ENCODE data around the gene PCSK9.

The PCSK9 gene

GRCh38 chr1:55051169-55051568 is 11.8 kb downstream of the PCSK9 start:
- Histone ChIP-seq H3K27ac (ENCODE audit: insufficient read depth, low read length, poor library complexity, severe bottlenecking) (no peak overlapping the region), H3K27me3 (replicated peaks; ENCODE audit: control insufficient read depth, insufficient read depth, low read length, poor library complexity, severe bottlenecking) (no peaks in the 10 kb centered on the region), H3K4me1 (ENCODE audit: control insufficient read depth, insufficient read depth, low read length, poor library complexity, severe bottlenecking) (no peaks in the 10 kb centered on the region), H3K9me3 (ENCODE audit: control insufficient read depth, low read length) (no peaks in the 10 kb centered on the region), H3K4me3 (ENCODE audit: insufficient read depth, low read depth, low read length, poor library complexity, severe bottlenecking) (no peak overlapping the region), H3K36me3 (ENCODE audit: control insufficient read depth, insufficient read depth, low read length) (no peaks in the 10 kb centered on the region)
- no peak for DNase-seq

- Histone ChIP-seq H3K27me3 (replicated peaks; ENCODE audit: control insufficient read depth, insufficient read depth, low read length, poor library complexity, severe bottlenecking) (no peaks in the 10 kb centered on the region), H3K9me3 (ENCODE audit: control insufficient read depth, low read length) (no peaks in the 10 kb centered on the region), H3K36me3 (ENCODE audit: control insufficient read depth, insufficient read depth, low read length) (no peaks in the 10 kb centered on the region), H3K27ac (ENCODE audit: insufficient read depth, low read length, poor library complexity, severe bottlenecking) (no peak overlapping the region), H3K4me1 (ENCODE audit: control insufficient read depth, insufficient read depth, low read length, poor library complexity, severe bottlenecking) (no peaks in the 10 kb centered on the region), H3K4me3 (ENCODE audit: insufficient read depth, low read depth, low read length, poor library complexity, severe bottlenecking) (no peak overlapping the region)
- DNase-seq = no peak
These were observed 12.3 kb downstream of the PCSK9 start for GRCh38 chr1:55051621-55052020.

GRCh38 chr1:55052221-55053142 is 13.1 kb downstream of the PCSK9 start:
- H3K4me1 ChIP-seq (ENCODE audit: control insufficient read depth, insufficient read depth, low read length, poor library complexity, severe bottlenecking) = no peaks in the 10 kb centered on the region
- no peak overlapping the region for H3K27ac ChIP-seq (ENCODE audit: insufficient read depth, low read length, poor library complexity, severe bottlenecking)
- no peaks in the 10 kb centered on the region for H3K27me3 ChIP-seq (replicated peaks; ENCODE audit: control insufficient read depth, insufficient read depth, low read length, poor library complexity, severe bottlenecking)
- H3K4me3 ChIP-seq (ENCODE audit: insufficient read depth, low read depth, low read length, poor library complexity, severe bottlenecking) = no peak overlapping the region
- H3K9me3 ChIP-seq (ENCODE audit: control insufficient read depth, low read length) = no peaks in the 10 kb centered on the region
- no peak for DNase-seq
- H3K36me3 ChIP-seq (ENCODE audit: control insufficient read depth, insufficient read depth, low read length) = no peaks in the 10 kb centered on the region

- H3K4me3 ChIP-seq (ENCODE audit: insufficient read depth, low read depth, low read length, poor library complexity, severe bottlenecking) = no peak overlapping the region
- no peaks in the 10 kb centered on the region for H3K27me3 ChIP-seq (replicated peaks; ENCODE audit: control insufficient read depth, insufficient read depth, low read length, poor library complexity, severe bottlenecking)
- no peaks in the 10 kb centered on the region for H3K36me3 ChIP-seq (ENCODE audit: control insufficient read depth, insufficient read depth, low read length)
- no peak for DNase-seq
- H3K4me1 ChIP-seq (ENCODE audit: control insufficient read depth, insufficient read depth, low read length, poor library complexity, severe bottlenecking) = no peaks in the 10 kb centered on the region
- no peaks in the 10 kb centered on the region for H3K9me3 ChIP-seq (ENCODE audit: control insufficient read depth, low read length)
- no peak overlapping the region for H3K27ac ChIP-seq (ENCODE audit: insufficient read depth, low read length, poor library complexity, severe bottlenecking)
These were observed 14.1 kb downstream of the PCSK9 start for GRCh38 chr1:55053265-55053954.

- H3K27me3 ChIP-seq (replicated peaks; ENCODE audit: control insufficient read depth, insufficient read depth, low read length, poor library complexity, severe bottlenecking) = no peaks in the 10 kb centered on the region
These were observed 15.0 kb downstream of the PCSK9 start for GRCh38 chr1:55054396-55054795.

GRCh38 chr1:55055084-55055882 is 15.9 kb downstream of the PCSK9 start:
- Histone ChIP-seq H3K36me3 (ENCODE audit: control insufficient read depth, insufficient read depth, low read length) (no peaks in the 10 kb centered on the region), H3K27me3 (replicated peaks; ENCODE audit: control insufficient read depth, insufficient read depth, low read length, poor library complexity, severe bottlenecking) (no peaks in the 10 kb centered on the region), H3K9me3 (ENCODE audit: control insufficient read depth, low read length) (no peaks in the 10 kb centered on the region), H3K4me1 (ENCODE audit: control insufficient read depth, insufficient read depth, low read length, poor library complexity, severe bottlenecking) (no peaks in the 10 kb centered on the region), H3K27ac (ENCODE audit: insufficient read depth, low read length, poor library complexity, severe bottlenecking) (no peak overlapping the region), H3K4me3 (ENCODE audit: insufficient read depth, low read depth, low read length, poor library complexity, severe bottlenecking) (no peak overlapping the region)
- no peak for DNase-seq

More at GRCh38 chr1:55054396-55054795, 15.0 kb downstream of the PCSK9 start:
- Histone ChIP-seq H3K4me1 (ENCODE audit: control insufficient read depth, insufficient read depth, low read length, poor library complexity, severe bottlenecking) (no peaks in the 10 kb centered on the region), H3K27ac (ENCODE audit: insufficient read depth, low read length, poor library complexity, severe bottlenecking) (no peak overlapping the region), H3K4me3 (ENCODE audit: insufficient read depth, low read depth, low read length, poor library complexity, severe bottlenecking) (no peak overlapping the region), H3K36me3 (ENCODE audit: control insufficient read depth, insufficient read depth, low read length) (no peaks in the 10 kb centered on the region), H3K9me3 (ENCODE audit: control insufficient read depth, low read length) (no peaks in the 10 kb centered on the region)
- no peak for DNase-seq

- DNase-seq = no peak
- Histone ChIP-seq H3K27me3 (replicated peaks; ENCODE audit: control insufficient read depth, insufficient read depth, low read length, poor library complexity, severe bottlenecking) (no peaks in the 10 kb centered on the region), H3K4me3 (ENCODE audit: insufficient read depth, low read depth, low read length, poor library complexity, severe bottlenecking) (no peak overlapping the region), H3K36me3 (ENCODE audit: control insufficient read depth, insufficient read depth, low read length) (no peaks in the 10 kb centered on the region), H3K9me3 (ENCODE audit: control insufficient read depth, low read length) (no peaks in the 10 kb centered on the region), H3K27ac (ENCODE audit: insufficient read depth, low read length, poor library complexity, severe bottlenecking) (no peak overlapping the region), H3K4me1 (ENCODE audit: control insufficient read depth, insufficient read depth, low read length, poor library complexity, severe bottlenecking) (no peaks in the 10 kb centered on the region)
These were observed 16.7 kb downstream of the PCSK9 start for GRCh38 chr1:55055951-55056631.

GRCh38 chr1:55056632-55056992 is 17.3 kb downstream of the PCSK9 start:
- Histone ChIP-seq H3K27ac (ENCODE audit: insufficient read depth, low read length, poor library complexity, severe bottlenecking) (no peak overlapping the region), H3K4me1 (ENCODE audit: control insufficient read depth, insufficient read depth, low read length, poor library complexity, severe bottlenecking) (no peaks in the 10 kb centered on the region), H3K4me3 (ENCODE audit: insufficient read depth, low read depth, low read length, poor library complexity, severe bottlenecking) (no peak overlapping the region), H3K27me3 (replicated peaks; ENCODE audit: control insufficient read depth, insufficient read depth, low read length, poor library complexity, severe bottlenecking) (no peaks in the 10 kb centered on the region), H3K36me3 (ENCODE audit: control insufficient read depth, insufficient read depth, low read length) (no peaks in the 10 kb centered on the region), H3K9me3 (ENCODE audit: control insufficient read depth, low read length) (no peaks in the 10 kb centered on the region)
- DNase-seq = no peak

- no peak overlapping the region for H3K4me3 ChIP-seq (ENCODE audit: insufficient read depth, low read depth, low read length, poor library complexity, severe bottlenecking)
- DNase-seq = no peak
- H3K27ac ChIP-seq (ENCODE audit: insufficient read depth, low read length, poor library complexity, severe bottlenecking) = no peak overlapping the region
- H3K36me3 ChIP-seq (ENCODE audit: control insufficient read depth, insufficient read depth, low read length) = no peaks in the 10 kb centered on the region
- H3K9me3 ChIP-seq (ENCODE audit: control insufficient read depth, low read length) = no peaks in the 10 kb centered on the region
- H3K4me1 ChIP-seq (ENCODE audit: control insufficient read depth, insufficient read depth, low read length, poor library complexity, severe bottlenecking) = no peaks in the 10 kb centered on the region
- no peaks in the 10 kb centered on the region for H3K27me3 ChIP-seq (replicated peaks; ENCODE audit: control insufficient read depth, insufficient read depth, low read length, poor library complexity, severe bottlenecking)
These were observed 18.1 kb downstream of the PCSK9 start for GRCh38 chr1:55057270-55057955.
